Stimulated activated naive CD8-positive, alpha-beta T cell treated with anti-CD3 and anti-CD28 coated beads, Interleukin-15, amount 100 ng/mL, for 72 hours (primary cell): ENCODE results near the gene ZBTB20.
A peak's percentile ranks its signal among the peaks of the same experiment; 100 is the strongest.

ENCODE experiments used
- ATAC-seq: fragments of 150-1000 bp; cut with Tn5 transposase; 2 replicates; pipeline ENCODE4 v1.10.0; 2021; ENCODE audit warnings: mild to moderate bottlenecking, moderate library complexity
- DNase-seq, 2 donors: peaks; one replicate each; pipeline ENCODE4 v3.0.0; 2021 to 2022
- H3K27ac Mint-ChIP-seq, 2 donors: one replicate each; pipeline ENCODE4 v1.8.0; 2022; ENCODE audit warnings: mild to moderate bottlenecking in 2 of 2, mixed read lengths in 2 of 2, moderate library complexity in 2 of 2
- H3K27me3 Mint-ChIP-seq: one replicate; pipeline ENCODE4 v1.8.0; 2022; ENCODE audit warnings: mixed read lengths
- H3K4me1 Mint-ChIP-seq: one replicate; pipeline ENCODE4 v1.8.0; 2022; ENCODE audit warnings: mild to moderate bottlenecking, mixed read lengths
- H3K4me3 Mint-ChIP-seq, 2 donors: one replicate each; pipeline ENCODE4 v1.8.0; 2022; ENCODE audit warnings: mild to moderate bottlenecking in 2 of 2, mixed read lengths in 2 of 2, moderate library complexity in 1 of 2
- H3K9me3 Mint-ChIP-seq, 2 donors: one replicate each; pipeline ENCODE4 v1.8.0; 2022; ENCODE audit warnings: mixed read lengths in 2 of 2

ZBTB20 gene

GRCh38 chr3:114660124-114660523 lies 487.0 kb downstream of the ZBTB20 start:
- Mint-ChIP-seq H3K9me3 (peaks cover 6 to 21% of the 10 kb centered on the region in 2 donors), H3K27me3 (no peaks in the 10 kb centered on the region), H3K4me1 (no peaks in the 10 kb centered on the region), H3K4me3 (no peak overlapping the region), H3K27ac (no peak overlapping the region)
- ATAC-seq (no peak), DNase-seq (no peak)

- Mint-ChIP-seq H3K4me3 (no peak overlapping the region), H3K27me3 (no peaks in the 10 kb centered on the region), H3K4me1 (no peaks in the 10 kb centered on the region), H3K9me3 (peaks cover 5 to 16% of the 10 kb centered on the region in 2 donors), H3K27ac (no peak overlapping the region)
- DNase-seq = no peak
- ATAC-seq = no peak
Measured at GRCh38 chr3:114659109-114660061, 487.7 kb downstream of the ZBTB20 start.

- Mint-ChIP-seq H3K27ac (no peak overlapping the region), H3K9me3 (no peaks in the 10 kb centered on the region), H3K4me3 (no peak overlapping the region), H3K27me3 (no peaks in the 10 kb centered on the region), H3K4me1 (peaks cover 24% of the 10 kb centered on the region)
- ATAC-seq (no peak), DNase-seq (no peak)
Measured at GRCh38 chr3:114651555-114651954, 495.5 kb downstream of the ZBTB20 start.

- Mint-ChIP-seq H3K27me3 (no peaks in the 10 kb centered on the region), H3K9me3 (no peaks in the 10 kb centered on the region), H3K4me1 (peaks cover 24% of the 10 kb centered on the region), H3K27ac (no peak overlapping the region), H3K4me3 (no peak overlapping the region)
- DNase-seq (no peak), ATAC-seq (no peak)
Measured at GRCh38 chr3:114650808-114651207, 496.3 kb downstream of the ZBTB20 start.

- H3K4me1 Mint-ChIP-seq = peaks cover 24% of the 10 kb centered on the region
- H3K4me3 Mint-ChIP-seq = no peak overlapping the region
- no peak overlapping the region for H3K27ac Mint-ChIP-seq
- no peak for DNase-seq
- H3K9me3 Mint-ChIP-seq = no peaks in the 10 kb centered on the region
- H3K27me3 Mint-ChIP-seq = no peaks in the 10 kb centered on the region
- ATAC-seq = no peak
Measured at GRCh38 chr3:114649331-114649730, 497.8 kb downstream of the ZBTB20 start.

GRCh38 chr3:114646526-114646925 lies 500.6 kb downstream of the ZBTB20 start:
- Mint-ChIP-seq H3K27me3 (no peaks in the 10 kb centered on the region), H3K27ac (no peak overlapping the region), H3K4me1 (peaks cover 24% of the 10 kb centered on the region), H3K4me3 (no peak overlapping the region), H3K9me3 (no peaks in the 10 kb centered on the region)
- no peak for DNase-seq
- no peak for ATAC-seq

GRCh38 chr3:114645392-114645791 lies 501.7 kb downstream of the ZBTB20 start:
- peaks cover 15% of the 10 kb centered on the region for H3K4me1 Mint-ChIP-seq
- DNase-seq (no peak), ATAC-seq (no peak)

GRCh38 chr3:114644367-114644766 lies 502.7 kb downstream of the ZBTB20 start:
- DNase-seq (no peak), ATAC-seq (no peak)
- peaks cover 6% of the 10 kb centered on the region for H3K4me1 Mint-ChIP-seq
- no peaks in the 10 kb centered on the region for H3K27me3 Mint-ChIP-seq
- H3K4me3 Mint-ChIP-seq = no peak overlapping the region
- H3K9me3 Mint-ChIP-seq = no peaks in the 10 kb centered on the region
- no peak overlapping the region for H3K27ac Mint-ChIP-seq

More at GRCh38 chr3:114645392-114645791, 501.7 kb downstream of the ZBTB20 start:
- H3K4me3 Mint-ChIP-seq = no peak overlapping the region
- H3K27me3 Mint-ChIP-seq = no peaks in the 10 kb centered on the region
- no peak overlapping the region for H3K27ac Mint-ChIP-seq
- no peaks in the 10 kb centered on the region for H3K9me3 Mint-ChIP-seq

GRCh38 chr3:114642951-114643741 lies 503.9 kb downstream of the ZBTB20 start:
- no peaks in the 10 kb centered on the region for H3K27me3 Mint-ChIP-seq
- no peak for ATAC-seq
- DNase-seq = no peak
- H3K27ac Mint-ChIP-seq = no peak overlapping the region
- H3K9me3 Mint-ChIP-seq = no peaks in the 10 kb centered on the region
- H3K4me3 Mint-ChIP-seq = no peak overlapping the region
- no peaks in the 10 kb centered on the region for H3K4me1 Mint-ChIP-seq

- Mint-ChIP-seq H3K27me3 (no peaks in the 10 kb centered on the region), H3K4me1 (no peaks in the 10 kb centered on the region), H3K9me3 (peaks cover 16 to 18% of the 10 kb centered on the region in 2 donors), H3K27ac (no peak overlapping the region), H3K4me3 (no peak overlapping the region)
- no peak for DNase-seq
- ATAC-seq = no peak
Measured at GRCh38 chr3:114640126-114640525, 507.0 kb downstream of the ZBTB20 start.

GRCh38 chr3:114639171-114639570 lies 507.9 kb downstream of the ZBTB20 start:
- Mint-ChIP-seq H3K27ac (no peak overlapping the region), H3K9me3 (peaks cover 17 to 21% of the 10 kb centered on the region in 2 donors), H3K27me3 (no peaks in the 10 kb centered on the region), H3K4me1 (no peaks in the 10 kb centered on the region), H3K4me3 (no peak overlapping the region)
- DNase-seq = no peak
- no peak for ATAC-seq

- Mint-ChIP-seq H3K9me3 (peaks cover 17 to 21% of the 10 kb centered on the region in 2 donors), H3K4me1 (peaks cover 22% of the 10 kb centered on the region), H3K27ac (no peak overlapping the region), H3K4me3 (no peak overlapping the region), H3K27me3 (no peaks in the 10 kb centered on the region)
- no peak for ATAC-seq
- no peak for DNase-seq
Measured at GRCh38 chr3:114635878-114636277, 511.2 kb downstream of the ZBTB20 start.

- peaks cover 22% of the 10 kb centered on the region for H3K4me1 Mint-ChIP-seq
- H3K27ac Mint-ChIP-seq = no peak overlapping the region
- H3K27me3 Mint-ChIP-seq = no peaks in the 10 kb centered on the region
- H3K4me3 Mint-ChIP-seq = no peak overlapping the region
- no peak for DNase-seq
- ATAC-seq = no peak
- H3K9me3 Mint-ChIP-seq = peaks cover 17 to 21% of the 10 kb centered on the region in 2 donors
Measured at GRCh38 chr3:114634635-114635034, 512.5 kb downstream of the ZBTB20 start.

- peak overlapping the region in 1 of 2 donors; percentile 16 for H3K4me3 Mint-ChIP-seq
- no peaks in the 10 kb centered on the region for H3K27me3 Mint-ChIP-seq
- H3K27ac Mint-ChIP-seq = peak overlapping the region in 1 of 2 donors; percentile 37
- ATAC-seq = peak; percentile 91
- peak in 1 of 2 donors; percentile 35 for DNase-seq
- H3K9me3 Mint-ChIP-seq = peaks cover 17 to 21% of the 10 kb centered on the region in 2 donors
- H3K4me1 Mint-ChIP-seq = peaks cover 27% of the 10 kb centered on the region
Measured at GRCh38 chr3:114632757-114633424, 514.2 kb downstream of the ZBTB20 start.

- H3K4me1 Mint-ChIP-seq = peaks cover 54% of the 10 kb centered on the region
- DNase-seq (no peak), ATAC-seq (no peak)
- H3K4me3 Mint-ChIP-seq = no peak overlapping the region
- H3K9me3 Mint-ChIP-seq = peaks cover 0 to 9% of the 10 kb centered on the region in 2 donors
- H3K27ac Mint-ChIP-seq = no peak overlapping the region
- H3K27me3 Mint-ChIP-seq = no peaks in the 10 kb centered on the region
Measured at GRCh38 chr3:114627770-114628169, 519.3 kb downstream of the ZBTB20 start.
